ENCODE data around the gene PLXNA2.

DNA sequence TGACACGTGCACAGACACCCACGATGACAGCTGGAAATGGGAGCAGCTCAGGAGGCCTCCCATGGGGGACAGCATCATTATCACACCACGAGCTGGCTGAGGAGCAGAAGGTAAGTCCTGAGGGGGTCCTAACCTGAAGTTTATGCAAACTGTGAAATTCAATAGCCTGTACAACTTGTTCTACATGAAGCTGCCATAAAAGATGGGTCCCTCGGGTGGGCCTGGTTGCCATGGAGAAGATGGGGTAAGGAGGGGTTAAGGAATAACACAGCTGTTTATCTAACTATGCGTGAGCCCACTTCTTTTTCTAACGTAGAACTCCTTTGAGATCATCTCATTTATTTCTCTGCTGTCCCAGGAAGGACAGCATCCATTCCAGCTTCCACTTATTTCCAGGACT is 169.8 kb downstream of the PLXNA2 start:
- TF ChIP-seq POLR2A (IDR thresholded peaks at IDR 0.05; ENCODE audit: low read depth) = no peak
- TF ChIP-seq, protein P1, sequence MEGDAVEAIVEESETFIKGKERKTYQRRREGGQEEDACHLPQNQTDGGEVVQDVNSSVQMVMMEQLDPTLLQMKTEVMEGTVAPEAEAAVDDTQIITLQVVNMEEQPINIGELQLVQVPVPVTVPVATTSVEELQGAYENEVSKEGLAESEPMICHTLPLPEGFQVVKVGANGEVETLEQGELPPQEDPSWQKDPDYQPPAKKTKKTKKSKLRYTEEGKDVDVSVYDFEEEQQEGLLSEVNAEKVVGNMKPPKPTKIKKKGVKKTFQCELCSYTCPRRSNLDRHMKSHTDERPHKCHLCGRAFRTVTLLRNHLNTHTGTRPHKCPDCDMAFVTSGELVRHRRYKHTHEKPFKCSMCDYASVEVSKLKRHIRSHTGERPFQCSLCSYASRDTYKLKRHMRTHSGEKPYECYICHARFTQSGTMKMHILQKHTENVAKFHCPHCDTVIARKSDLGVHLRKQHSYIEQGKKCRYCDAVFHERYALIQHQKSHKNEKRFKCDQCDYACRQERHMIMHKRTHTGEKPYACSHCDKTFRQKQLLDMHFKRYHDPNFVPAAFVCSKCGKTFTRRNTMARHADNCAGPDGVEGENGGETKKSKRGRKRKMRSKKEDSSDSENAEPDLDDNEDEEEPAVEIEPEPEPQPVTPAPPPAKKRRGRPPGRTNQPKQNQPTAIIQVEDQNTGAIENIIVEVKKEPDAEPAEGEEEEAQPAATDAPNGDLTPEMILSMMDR (IDR thresholded peaks at IDR 0.05) = no peak
